Endothelial cell of umbilical vein (primary cell): ENCODE measurements around the gene CFAP57.

Experiments used
- CTCF ChIP-seq, 2 donors: IDR thresholded peaks; 1 replicate in 1 of 2; 2 replicates in 1 of 2; pipeline ENCODE4 v1.5.1; 2011; ENCODE audit warnings: low read length in 2 of 2, mild to moderate bottlenecking in 2 of 2, moderate library complexity in 2 of 2, control low read depth in 1 of 2, inconsistent platforms in 1 of 2, low read depth in 1 of 2; ENCODE audit not compliant: insufficient read depth in 1 of 2; ENCODE audit errors: extremely low read depth in 1 of 2
- EZH2 ChIP-seq: IDR thresholded peaks from 2 replicates; pipeline ENCODE4 v1.6.1; 2012; ENCODE audit warnings: borderline replicate concordance, low read depth, mild to moderate bottlenecking, moderate library complexity, low read length, inconsistent platforms; ENCODE audit not compliant: severe bottlenecking
- FOS ChIP-seq: IDR thresholded peaks from 2 replicates; pipeline ENCODE4 v1.6.1; 2011; ENCODE audit warnings: mild to moderate bottlenecking, low read length, moderate library complexity, borderline replicate concordance; ENCODE audit not compliant: insufficient read depth
- GATA2 ChIP-seq: IDR thresholded peaks from 2 replicates; pipeline ENCODE4 v1.7.0; 2011; ENCODE audit warnings: low read depth, mild to moderate bottlenecking, moderate library complexity, mixed read lengths, low read length; ENCODE audit not compliant: insufficient read length, insufficient read depth
- JUN ChIP-seq: IDR thresholded peaks from 2 replicates; pipeline ENCODE4 v1.6.1; 2011; ENCODE audit warnings: borderline replicate concordance, low read depth; ENCODE audit not compliant: insufficient read length, insufficient read depth
- MAX ChIP-seq: IDR thresholded peaks from 2 replicates; pipeline ENCODE4 v1.6.1; 2011; ENCODE audit not compliant: insufficient read depth, insufficient read length
- MYC ChIP-seq: IDR thresholded peaks from one replicate; pipeline ENCODE4 v1.6.1; 2011; ENCODE audit warnings: mild to moderate bottlenecking, low read depth, low read length
- POLR2A ChIP-seq: IDR thresholded peaks from 2 replicates; pipeline ENCODE4 v1.6.1; 2012; ENCODE audit warnings: low read depth, mild to moderate bottlenecking, control low read depth, low read length
- POLR2AphosphoS5 ChIP-seq: IDR thresholded peaks from 2 replicates; pipeline ENCODE4 v1.6.1; 2012; ENCODE audit warnings: low read depth, mild to moderate bottlenecking, control low read depth, low read length, moderate library complexity; ENCODE audit not compliant: insufficient read depth

- TF ChIP-seq POLR2AphosphoS5: no peak
- no peak for TF ChIP-seq EZH2
- no peak for TF ChIP-seq POLR2A
- TF ChIP-seq CTCF (IDR thresholded peaks at IDR 0.05; ENCODE audit: extremely low read depth in 1 of 2, insufficient read depth in 1 of 2, low read depth in 1 of 2, low read length in 2 of 2): no peak
- TF ChIP-seq MAX: no peak
- TF ChIP-seq JUN: no peak
- TF ChIP-seq MYC: no peak
- TF ChIP-seq FOS: no peak
- no peak for TF ChIP-seq GATA2
These were observed 66.9 kb downstream of the CFAP57 start for GRCh38 chr1:43238991-43239469.
